HG02623 (cell line): ENCODE measurements around the gene PTPRA.

Experiments used
- ATAC-seq: cut with Tn5 transposase; IDR thresholded peaks from one replicate; pipeline ENCODE4 v1.9.1; 2021; ENCODE audit warnings: moderate library complexity; ENCODE audit not compliant: unreplicated experiment

The PTPRA gene

DNA sequence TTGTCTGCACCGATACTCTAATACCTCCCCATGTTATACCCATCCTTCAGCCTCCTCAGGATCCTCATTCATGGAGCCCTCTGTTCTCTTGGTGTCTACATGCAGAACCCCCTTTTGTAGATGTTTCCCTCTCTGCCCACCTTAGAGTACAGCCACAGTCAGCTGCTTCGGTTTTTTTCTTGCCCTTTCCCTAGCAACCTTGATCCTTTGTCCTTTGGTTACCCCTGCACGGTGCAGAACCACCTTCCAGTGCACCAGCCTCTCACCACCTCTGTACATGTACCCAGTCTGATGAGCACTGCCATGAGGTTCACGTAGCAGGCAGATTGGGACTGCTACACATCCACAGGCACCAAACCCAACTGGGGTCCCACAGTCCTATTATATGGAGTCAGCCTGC is 25.5 kb upstream of the PTPRA start:
- ATAC-seq: no peak

DNA sequence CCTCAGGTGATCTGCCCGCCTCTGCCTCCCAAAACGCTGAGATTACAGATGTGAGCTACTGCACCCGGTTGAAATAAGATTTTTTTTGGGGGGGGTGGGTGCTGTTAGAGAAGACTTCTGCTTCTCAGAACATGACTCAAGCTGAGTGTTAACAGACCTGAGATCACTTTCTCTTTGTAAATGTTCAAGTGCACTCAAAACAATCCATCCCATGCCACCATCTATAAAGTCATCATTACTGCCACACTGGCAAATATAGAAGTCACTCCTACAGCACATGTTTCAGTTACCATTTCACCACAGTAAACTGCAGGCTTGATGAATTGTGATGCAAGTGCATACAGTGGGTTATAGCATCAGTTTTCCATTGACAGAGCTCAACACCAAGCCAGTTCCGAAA is 23.8 kb upstream of the PTPRA start:
- ATAC-seq: no peak

DNA sequence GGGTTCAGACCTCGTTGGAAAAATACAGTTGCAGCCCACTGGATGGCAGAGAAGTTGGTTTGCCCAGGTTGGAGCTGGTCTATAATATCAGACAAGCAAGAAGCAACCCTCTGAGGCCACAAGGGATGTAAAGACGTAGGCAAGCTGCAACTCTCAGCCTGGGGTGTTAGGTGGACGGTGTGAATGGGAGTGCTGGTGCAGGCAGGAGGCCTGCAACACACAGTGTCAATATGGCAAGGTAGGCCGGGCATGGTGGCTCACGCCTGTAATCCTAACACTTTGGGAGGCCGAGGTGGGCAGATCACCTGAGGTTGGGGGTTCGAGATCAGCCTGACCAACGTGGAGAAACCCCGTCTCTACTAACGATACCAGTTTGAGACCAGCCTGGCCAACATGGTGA is 22.2 kb upstream of the PTPRA start:
- ATAC-seq: no peak

DNA sequence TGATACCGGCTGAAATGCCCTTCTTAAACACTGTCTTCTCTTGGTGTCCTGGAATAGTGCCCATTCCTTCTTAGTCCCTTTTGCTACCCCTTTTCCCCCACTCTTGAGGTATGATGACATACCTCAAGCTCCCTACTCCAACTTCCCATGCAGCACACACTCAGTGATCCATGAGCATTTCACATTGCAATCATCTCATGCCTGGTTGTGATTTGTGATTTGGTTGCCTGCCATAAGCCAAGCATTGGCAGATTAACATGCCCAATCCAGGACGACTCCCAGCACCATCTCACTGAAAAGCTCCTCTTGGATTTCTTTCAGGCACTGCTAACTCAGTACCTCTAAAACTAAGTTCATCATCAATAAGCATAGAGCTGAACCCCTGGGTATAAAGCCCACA is 14.7 kb upstream of the PTPRA start:
- no peak for ATAC-seq

DNA sequence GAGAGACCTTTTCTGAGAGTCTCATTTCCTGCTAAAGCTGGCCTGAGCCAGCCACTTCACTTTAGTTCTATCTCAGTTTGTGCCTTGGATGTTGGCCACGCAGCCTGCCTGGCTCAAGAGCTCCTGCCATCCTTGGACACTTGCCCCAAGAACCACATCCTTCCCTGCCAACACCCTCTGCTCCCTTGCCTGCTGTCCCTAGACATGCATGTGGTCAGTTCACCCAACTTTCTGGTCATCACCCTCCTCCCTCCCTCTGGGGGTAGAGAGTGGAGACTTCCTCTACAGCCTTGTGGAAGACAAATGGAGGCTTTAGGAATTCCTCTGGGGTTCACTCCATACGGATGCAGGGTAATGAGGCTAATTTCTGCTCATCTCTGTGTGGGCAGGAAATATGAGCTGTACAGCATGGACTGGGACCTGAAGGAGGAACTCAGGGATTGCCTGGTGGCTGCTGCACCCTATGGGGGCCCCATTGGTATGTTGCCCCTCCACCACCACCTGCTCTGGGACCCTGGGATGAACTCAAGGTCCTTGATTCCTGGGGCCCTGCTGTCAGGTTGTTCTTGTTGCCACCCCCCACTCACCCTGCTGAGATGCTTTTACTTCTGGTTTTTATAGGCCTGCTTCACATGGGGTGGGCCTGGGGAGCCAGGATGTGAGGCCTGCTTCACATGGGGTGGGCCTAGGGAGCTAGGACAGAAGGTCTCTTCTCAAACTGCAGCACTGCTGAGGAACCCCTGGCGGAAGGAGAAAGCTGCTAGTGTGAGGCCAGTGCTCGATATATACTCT is 13.8 kb upstream of the PTPRA start:
- ATAC-seq: no peak

DNA sequence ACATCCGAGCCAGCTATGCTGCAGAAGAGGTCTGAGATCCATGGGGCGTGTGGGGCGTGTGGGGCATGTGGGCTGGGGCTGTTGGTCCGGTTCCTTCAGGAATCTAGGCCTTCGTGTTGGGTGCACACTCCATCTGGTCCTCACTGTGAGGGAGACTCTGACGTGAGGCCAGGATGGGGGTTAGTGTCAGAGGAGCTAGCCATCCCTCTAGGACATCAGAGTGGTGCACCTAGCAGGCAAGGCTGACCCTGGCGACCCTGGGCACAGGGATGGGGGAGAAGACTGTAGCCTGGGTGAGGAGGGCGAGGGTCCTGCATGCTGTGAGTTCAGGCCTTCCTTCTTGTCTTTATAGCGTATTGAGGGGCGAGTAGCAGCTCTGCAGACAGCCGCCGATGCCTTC is 8.7 kb upstream of the PTPRA start:
- no peak for ATAC-seq

DNA sequence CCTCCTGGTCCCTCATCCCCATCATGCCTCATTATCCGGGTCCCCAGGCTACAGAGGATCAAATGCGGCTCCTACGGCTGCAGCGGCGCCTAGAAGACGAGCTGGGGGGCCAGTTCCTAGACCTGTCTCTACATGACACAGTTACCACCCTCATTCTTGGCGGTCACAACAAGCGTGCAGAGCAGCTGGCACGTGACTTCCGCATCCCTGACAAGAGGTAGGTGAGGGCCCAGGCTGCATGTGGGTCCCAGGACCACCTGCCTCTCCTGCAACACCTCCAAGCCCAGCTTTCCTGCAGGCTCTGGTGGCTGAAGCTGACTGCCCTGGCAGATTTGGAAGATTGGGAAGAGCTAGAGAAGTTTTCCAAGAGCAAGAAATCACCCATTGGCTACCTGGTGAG is 8.2 kb upstream of the PTPRA start:
- ATAC-seq: no peak

DNA sequence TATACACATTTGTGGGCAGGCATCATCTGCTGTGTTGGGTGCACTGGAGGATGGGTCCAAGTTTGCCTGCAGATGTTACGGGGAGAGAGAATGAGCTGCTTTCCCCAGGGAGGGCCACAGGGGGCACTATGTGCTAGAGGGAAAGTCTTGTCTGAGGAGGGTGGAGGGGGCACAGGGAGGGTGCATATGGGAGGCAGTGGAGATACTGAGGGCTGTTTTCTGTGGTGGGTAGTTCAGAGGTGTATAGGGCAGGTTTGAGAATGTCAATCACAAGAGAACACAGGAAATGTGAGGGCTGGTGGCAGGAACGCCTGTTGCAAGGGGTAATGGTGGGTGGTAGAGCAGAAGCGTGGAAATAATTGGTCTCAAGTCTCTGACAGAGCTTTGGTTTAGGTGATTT is 7.7 kb upstream of the PTPRA start:
- no peak for ATAC-seq

DNA sequence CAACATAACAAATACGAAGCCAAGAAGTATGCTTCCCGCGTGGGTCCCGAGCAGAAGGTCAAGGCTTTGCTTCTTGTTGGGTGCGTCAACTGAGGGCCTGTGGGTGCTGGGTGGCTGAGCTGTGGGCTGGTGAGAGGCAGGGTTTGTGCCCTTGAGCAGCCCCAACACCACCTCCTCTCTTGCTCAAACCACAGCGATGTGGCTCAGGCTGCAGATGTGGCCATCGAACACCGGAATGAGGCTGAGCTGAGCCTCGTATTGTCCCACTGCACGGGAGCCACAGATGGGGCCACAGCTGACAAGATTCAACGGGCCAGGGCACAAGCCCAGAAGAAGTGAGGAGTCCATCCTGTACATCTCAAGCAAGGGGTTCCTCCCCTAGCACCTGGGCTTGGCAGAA is 7.0 kb upstream of the PTPRA start:
- ATAC-seq: no peak

DNA sequence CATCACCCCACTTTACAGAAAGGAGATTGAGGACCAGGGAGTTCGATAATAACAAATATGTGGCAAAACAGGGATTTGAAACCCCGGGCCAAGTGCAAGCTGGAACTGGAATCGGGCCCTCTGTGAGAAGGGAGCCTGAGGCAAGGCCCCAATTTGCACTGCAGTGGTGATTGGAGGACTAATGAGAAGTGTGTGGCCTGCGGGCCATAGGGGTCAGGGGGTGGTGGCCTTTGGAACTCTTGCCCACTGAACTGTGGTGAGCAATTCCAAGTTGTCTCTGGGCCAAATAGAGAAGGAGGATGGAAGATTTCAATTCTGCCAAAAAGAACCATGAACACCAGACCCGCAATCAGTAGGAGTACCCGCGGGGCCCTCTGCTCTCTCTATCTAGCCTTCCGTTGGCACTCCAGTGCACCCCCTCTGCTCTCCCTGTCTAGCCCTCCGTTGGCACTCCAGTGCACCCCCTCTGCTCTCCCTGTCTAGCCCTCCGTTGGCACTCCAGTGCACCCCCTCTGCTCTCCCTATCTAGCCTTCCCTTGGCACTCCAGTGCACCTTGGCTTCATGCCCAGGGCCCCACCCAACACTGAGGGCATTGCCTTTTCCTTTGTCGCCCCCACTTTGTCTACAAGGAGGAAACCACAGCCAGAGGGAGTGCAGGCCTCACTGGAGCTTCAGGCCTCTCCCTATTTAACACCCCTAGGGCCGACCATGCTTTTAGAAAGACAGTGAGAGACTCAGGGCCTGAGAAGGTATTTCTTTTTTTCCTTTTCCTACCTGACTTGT is 6.0 kb upstream of the PTPRA start:
- ATAC-seq: no peak

DNA sequence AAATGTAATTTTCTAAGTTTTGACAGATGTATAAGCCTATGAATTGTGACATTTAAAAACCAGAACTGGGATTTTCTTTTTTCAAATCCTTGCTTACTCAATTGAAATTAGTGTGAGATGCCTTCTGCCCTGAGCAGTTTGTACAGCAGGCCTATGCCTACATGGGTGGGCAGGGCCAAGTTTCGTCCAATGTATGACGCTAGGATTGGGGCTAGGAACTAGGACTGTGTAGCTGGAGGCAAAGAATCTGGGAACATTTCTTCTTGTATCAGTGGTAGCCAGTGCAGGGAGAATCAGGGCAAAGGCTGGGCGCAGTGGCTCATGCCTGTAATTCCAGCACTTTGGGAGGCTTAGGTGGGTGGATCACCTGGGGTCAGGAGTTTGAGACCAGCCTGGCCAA is 3.9 kb upstream of the PTPRA start:
- no peak for ATAC-seq

DNA sequence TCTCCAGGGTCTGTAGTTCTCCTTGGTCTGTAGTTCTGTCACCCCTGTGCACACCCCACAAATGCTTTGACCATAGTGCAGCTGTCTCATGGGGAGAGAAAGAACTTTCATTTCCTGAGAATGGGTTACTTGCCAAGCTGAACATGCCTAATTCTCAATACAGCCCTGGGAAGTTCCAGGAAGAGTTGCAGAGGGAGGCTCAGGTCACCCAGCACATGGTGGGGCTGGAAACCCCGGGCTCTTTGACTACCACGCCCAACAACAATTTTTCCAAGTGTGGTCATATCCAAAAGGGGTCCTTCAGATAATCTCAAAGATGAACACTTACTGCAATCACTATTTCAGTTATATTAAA is 2.2 kb upstream of the PTPRA start:
- ATAC-seq: no peak

DNA sequence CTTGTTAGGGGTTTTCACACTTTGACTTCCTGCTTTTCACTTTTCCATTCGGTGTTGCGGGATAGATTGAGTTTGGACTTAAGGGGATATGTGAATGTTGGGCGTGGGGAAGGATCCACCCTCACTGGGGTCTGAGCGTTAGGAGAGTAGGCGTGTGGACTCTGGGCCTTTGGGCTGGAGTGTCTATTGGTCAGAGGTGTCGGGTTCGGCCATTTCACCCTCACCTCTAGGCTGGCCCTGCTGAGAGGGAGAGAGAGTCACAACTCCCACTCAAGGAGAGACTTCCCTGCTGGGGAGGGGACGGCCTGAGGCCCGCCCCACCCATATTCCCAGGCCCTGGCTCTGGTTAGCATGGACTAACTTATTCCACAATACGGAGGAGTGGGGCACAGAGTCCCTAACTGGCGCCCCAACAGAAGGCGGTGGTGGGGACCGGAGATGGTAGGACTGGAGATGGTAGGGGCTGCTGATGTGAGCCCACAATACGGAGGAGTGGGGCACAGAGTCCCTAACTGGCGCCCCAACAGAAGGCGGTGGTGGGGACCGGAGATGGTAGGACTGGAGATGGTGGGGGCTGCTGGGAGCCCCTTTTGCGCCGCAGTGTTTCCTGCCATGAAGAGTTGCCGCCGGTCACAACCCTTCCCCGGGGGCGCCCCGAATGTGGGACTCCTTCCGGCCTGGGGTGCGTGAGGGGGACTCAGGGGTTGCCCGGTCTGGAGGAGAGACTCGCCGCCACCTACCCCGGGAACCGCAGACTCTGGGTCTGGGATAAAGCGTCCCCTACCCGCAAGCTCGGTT is 1.4 kb upstream of the PTPRA start:
- no peak for ATAC-seq

DNA sequence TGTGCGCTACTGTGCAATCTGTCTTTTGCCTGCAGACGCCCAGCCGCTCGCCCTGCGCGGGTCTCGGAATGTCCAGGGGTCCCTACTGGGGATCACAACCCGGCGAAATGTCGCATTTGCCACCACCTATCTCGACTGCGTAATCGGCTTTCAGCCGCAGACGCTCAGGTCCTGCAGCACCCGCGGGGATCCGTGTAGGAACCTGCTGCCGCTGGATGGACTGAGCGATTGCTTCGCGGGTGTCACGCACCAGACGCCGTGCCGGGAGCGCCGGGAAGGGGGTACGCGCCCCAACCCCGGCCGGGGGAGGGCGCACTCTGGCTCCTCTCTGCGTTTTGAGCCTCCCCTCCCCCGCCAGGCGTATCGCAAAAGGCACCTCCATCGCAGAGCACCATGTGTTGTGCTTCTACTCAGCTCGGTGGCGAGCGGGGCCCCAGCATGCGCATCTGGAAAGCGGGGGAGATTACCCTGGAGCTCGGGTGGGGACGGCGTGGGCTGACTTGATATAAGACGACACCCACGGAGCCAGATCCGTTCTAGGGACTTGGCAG is 747 bp upstream of the PTPRA start:
- no peak for ATAC-seq

DNA sequence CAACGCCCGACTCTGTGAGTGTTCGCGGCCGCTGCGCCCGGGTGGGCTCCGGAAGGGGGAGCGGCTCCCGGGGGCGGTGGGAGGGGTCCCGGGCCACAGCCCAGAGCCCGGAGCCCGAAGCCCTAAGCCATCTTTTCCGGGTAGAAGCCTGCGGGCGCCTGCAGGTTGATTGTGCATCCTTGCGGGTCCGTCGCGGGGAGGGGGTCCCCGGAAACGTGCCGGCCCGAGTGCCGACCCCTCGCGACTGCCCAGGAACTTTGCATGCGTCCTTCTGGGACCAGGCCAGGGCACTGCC is 413 bp downstream of the PTPRA start:
- ATAC-seq: peak; percentile 40

DNA sequence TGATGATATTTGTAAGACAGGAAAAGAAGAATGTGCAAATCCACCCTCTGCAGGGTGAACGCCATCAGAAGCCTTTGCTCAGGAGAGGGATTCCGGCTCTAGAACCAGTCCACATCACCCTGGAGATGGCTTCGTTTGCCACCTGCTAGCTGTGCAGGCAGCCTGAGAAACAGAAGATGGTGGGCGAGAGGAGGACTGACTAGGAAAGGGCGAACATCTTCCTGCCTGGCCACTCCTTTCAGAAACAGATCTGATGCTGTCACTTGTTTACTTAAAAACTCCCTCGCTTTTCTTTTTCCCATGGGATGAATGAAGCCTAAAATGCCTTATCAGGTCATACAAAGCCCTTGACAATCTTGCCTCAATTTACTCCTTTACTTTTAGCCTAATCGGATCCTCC is 1.2 kb downstream of the PTPRA start:
- ATAC-seq: no peak

DNA sequence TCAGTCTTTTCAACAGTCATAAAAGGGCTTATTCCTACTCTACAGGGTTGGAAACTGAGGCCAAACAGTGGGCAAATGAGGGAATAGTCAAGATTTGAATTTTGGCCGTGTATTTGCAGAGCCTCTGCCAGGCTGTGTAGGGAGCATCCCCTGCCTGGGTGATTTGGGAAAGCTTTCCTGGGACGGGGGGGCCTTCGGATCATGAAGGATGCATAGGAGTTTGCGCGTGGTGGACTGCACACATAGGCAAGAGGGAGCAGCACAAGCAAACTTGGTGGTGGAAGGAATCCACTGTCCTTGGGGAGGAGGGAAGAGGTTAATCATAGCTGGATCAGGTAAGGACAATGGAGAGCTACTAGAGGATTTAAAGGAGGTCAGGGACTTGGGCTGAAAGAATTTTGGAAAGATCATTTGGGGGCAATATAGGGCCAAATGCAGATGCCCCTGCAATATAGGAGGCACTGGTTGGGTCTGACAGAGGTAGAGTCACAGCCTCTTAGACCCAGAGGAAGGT is 2.5 kb downstream of the PTPRA start:
- ATAC-seq: no peak

DNA sequence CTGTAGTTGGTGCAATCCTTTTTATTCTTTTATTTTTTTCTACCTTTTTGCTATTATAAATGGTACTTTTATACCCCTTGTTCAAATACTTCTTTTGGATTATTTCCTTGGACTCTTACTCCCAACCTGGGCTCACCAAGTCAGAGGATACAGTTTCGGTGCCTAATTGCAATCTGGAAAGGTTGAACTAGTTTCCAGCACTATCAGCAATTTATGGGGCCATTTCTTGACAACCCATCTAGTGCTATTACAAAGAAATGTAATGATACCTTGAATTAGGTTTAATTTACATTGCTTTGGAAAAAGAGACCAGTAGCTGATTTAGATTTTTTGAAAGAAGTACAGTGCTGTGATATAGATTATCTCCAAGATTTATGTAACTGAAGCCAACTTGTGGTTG is 5.2 kb downstream of the PTPRA start:
- no peak for ATAC-seq

DNA sequence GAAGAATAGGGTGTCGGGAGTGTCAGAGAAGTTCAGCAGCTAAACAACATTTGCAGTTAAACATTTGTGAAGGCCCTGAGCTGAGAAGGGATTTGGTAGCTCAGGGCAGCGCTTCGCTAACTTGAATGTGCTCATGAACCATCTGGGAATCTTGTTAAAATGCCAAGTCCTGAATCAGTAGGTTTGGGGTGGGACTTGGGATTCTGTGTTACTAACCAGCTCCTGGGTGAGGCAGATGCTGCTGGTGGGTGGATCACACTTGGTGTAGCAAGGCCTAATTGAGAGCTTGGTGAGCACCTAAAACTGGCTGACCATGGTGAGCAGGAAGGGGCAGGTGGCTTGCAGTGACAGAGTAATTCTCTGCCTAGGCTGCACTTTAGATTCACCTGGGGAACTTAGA is 5.9 kb downstream of the PTPRA start:
- no peak for ATAC-seq

DNA sequence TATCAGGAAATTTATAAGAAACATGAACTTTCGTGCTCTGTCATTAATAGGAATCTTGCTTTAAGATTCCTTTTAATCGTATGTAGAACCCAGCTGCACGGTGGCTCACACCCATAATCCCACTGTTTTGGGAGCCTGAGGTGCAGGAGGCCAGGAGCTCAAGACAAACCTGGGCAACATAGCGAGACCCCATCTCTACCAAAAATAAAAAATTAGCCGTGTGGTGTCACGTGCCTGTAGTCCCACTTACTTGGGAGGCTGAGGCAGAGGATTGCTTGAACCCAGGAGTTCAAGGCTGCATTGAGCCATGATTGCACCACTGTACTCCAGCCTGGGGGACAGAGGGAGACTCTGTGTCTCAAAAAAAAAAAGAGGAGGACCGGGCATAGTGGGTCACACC is 7.4 kb downstream of the PTPRA start:
- ATAC-seq: no peak
